Lower leg skin (tissue), 3 donors: ENCODE measurements around the gene ATN1.

Source experiments
- CTCF ChIP-seq, 3 donors: fragments of 450-650 bp; IDR thresholded peaks; one replicate each; pipeline ENCODE4 v1.5.1; 2016; ENCODE audit warnings: antibody characterized with exemption in 3 of 3, mild to moderate bottlenecking in 3 of 3, moderate library complexity in 2 of 3
- POLR2A ChIP-seq, 2 donors: fragments of 450-650 bp; IDR thresholded peaks; one replicate each; pipeline ENCODE4 v1.6.1; 2016 to 2017; ENCODE audit warnings: antibody characterized with exemption in 2 of 2, mild to moderate bottlenecking in 1 of 2, moderate library complexity in 1 of 2

GRCh38 chr12:6936194-6936635, 8.5 kb downstream of the ATN1 start:
- TF ChIP-seq CTCF (IDR thresholded peaks at IDR 0.05) (no peak), POLR2A (IDR thresholded peaks at IDR 0.05) (no peak)
